HepG2 (cell line): ENCODE measurements around the gene DNAJC30. TPM values are rescaled to one million over a fixed set of nuclear protein-coding genes. Genes with fewer than 3 reads are reported as not detected.
A peak's percentile ranks its signal among the peaks of the same experiment; 100 is the strongest.

ENCODE experiments used
- ERF ChIP-seq: IDR thresholded peaks from 2 replicates; pipeline ENCODE4 v1.6.1; 2018; ENCODE audit warnings: missing biosample characterization, missing genetic modification reagents
- MEIS2 ChIP-seq: sonication (generic); formaldehyde crosslinking; IDR thresholded peaks from 2 replicates; pipeline ENCODE4 v1.9.0; 2021; ENCODE audit warnings: mild to moderate bottlenecking, missing genetic modification reagents
- SIX4 ChIP-seq: sonication (generic); formaldehyde crosslinking; IDR thresholded peaks from 2 replicates; pipeline ENCODE4 v1.4.0; 2020; ENCODE audit warnings: missing genetic modification reagents
- SMARCE1 ChIP-seq: fragments of 450-650 bp; IDR thresholded peaks from 2 replicates; pipeline ENCODE4 v1.6.1; 2017; ENCODE audit warnings: borderline replicate concordance
- TBP ChIP-seq: sonication (generic); formaldehyde crosslinking; IDR thresholded peaks from 2 replicates; pipeline ENCODE4 v1.5.0; 2020; ENCODE audit warnings: missing genetic modification reagents
- U2AF2 ChIP-seq: fragments of 200-400 bp; formaldehyde crosslinking; IDR thresholded peaks from 2 replicates; pipeline ENCODE4 v1.6.1; 2017; ENCODE audit warnings: low read depth, mild to moderate bottlenecking, low read length
- ZBTB38 ChIP-seq: sonication (generic); formaldehyde crosslinking; IDR thresholded peaks from 2 replicates; pipeline ENCODE4 v1.5.1; 2020; ENCODE audit warnings: mild to moderate bottlenecking, missing genetic modification reagents
- ZKSCAN5 ChIP-seq: sonication (generic); formaldehyde crosslinking; IDR thresholded peaks from 2 replicates; pipeline ENCODE4 v1.5.1; 2020; ENCODE audit warnings: mild to moderate bottlenecking, missing genetic modification reagents
- ZNF20 ChIP-seq: sonication (generic); formaldehyde crosslinking; IDR thresholded peaks from 2 replicates; pipeline ENCODE4 v1.4.0; 2020; ENCODE audit warnings: mild to moderate bottlenecking, moderate library complexity, missing genetic modification reagents
- ZNF274 ChIP-seq: sonication (generic); formaldehyde crosslinking; IDR thresholded peaks from 2 replicates; pipeline ENCODE4 v1.5.1; 2020; ENCODE audit warnings: mild to moderate bottlenecking, missing genetic modification reagents
- ZNF674 ChIP-seq: sonication (generic); formaldehyde crosslinking; IDR thresholded peaks from 2 replicates; pipeline ENCODE4 v1.5.0; 2020; ENCODE audit warnings: low read depth, mild to moderate bottlenecking, missing genetic modification reagents
- ZNF704 ChIP-seq: sonication (generic); formaldehyde crosslinking; IDR thresholded peaks from 2 replicates; pipeline ENCODE4 v1.8.1; 2023; ENCODE audit warnings: mild to moderate bottlenecking, inconsistent platforms, moderate library complexity, missing genetic modification reagents, borderline replicate concordance
- ZNF788 ChIP-seq: sonication (generic); formaldehyde crosslinking; IDR thresholded peaks from 2 replicates; pipeline ENCODE4 v1.5.0; 2020; ENCODE audit warnings: mild to moderate bottlenecking, missing genetic modification reagents, borderline replicate concordance
- ZSCAN31 ChIP-seq: sonication (generic); formaldehyde crosslinking; IDR thresholded peaks from 2 replicates; pipeline ENCODE4 v1.5.0; 2020; ENCODE audit warnings: low read depth, mild to moderate bottlenecking, missing genetic modification reagents
- polyA plus RNA-seq, 8 experiments: library from polyadenylated mRNA; depleted of rRNA in 3 of 8; stranded (reverse) in 7 of 8; unstranded in 1 of 8; fragments of >200 nt; fragmentation: Illumina TruSeq in 4 of 8; extraction: Trizol in 4 of 8; gene quantifications; 2 replicates each; pipeline versions ENCODE4 v1.2.1 to v1.2.3, GENCODE V29; 2011 to 2016; ENCODE audit warnings: low read depth in 4 of 8, missing spikeins in 1 of 8, mixed read lengths in 1 of 8; ENCODE audit not compliant: insufficient read depth in 1 of 8
- total RNA-seq, 5 experiments: library from RNA; depleted of rRNA; stranded (reverse); fragments of >200 nt; fragmentation: Illumina TruSeq; extraction: Trizol; gene quantifications; 2 replicates each; pipeline ENCODE4 v1.2.3, GENCODE V29; 2016; ENCODE audit warnings: low read depth in 1 of 5
- TF ChIP-seq, protein P1 (sequence below): sonication (generic); formaldehyde crosslinking; IDR thresholded peaks from 2 replicates; pipeline ENCODE4 v1.4.0; 2020; ENCODE audit warnings: missing genetic modification reagents
- TF ChIP-seq, protein P2 (sequence below): sonication (generic); formaldehyde crosslinking; IDR thresholded peaks from 2 replicates; pipeline ENCODE4 v1.4.0; 2020; ENCODE audit warnings: low read depth, missing genetic modification reagents

Gene DNAJC30
- total and polyA plus RNA-seq, 2 of the 13 experiments (the other 11 are each of a cell fraction or from before 2014, with no cell fraction given), result 3.3 to 3.8 TPM

DNA sequence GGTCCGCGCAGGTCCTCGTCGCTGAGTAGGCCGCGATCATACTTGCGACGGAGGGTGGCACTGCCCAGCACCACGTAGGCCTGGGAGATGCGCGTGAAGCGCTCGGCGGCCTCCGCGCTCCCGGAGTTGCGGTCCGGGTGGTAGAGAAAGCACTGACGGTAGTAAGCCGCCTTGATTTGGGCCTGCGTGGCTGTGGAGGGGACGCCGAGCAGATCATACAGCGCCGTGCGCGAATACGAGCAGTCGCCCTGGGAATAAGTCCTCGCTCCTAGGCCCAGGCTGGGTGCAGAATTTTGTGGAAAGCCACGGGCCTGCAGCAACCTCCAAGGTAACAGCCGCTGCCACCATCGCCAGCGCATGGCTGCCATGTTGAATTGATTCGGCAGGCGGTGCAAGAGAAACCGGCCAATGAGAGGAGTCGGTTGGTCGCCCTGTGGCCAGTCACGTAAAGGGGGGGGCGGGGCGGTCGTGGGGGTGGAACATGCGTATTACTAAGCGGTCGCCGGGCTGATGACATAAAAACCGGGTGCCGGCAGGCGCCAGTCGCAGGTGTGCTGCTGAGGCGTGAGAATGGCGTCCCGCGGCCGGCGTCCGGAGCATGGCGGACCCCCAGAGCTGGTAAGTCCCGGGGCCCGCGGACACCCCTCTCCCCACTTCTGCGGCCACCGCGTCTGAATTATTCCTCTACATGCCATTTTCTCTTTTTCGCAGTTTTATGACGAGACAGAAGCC is at the start of gene DNAJC30, which contains the start of gene BUD23 (continued):
- TF ChIP-seq, protein P1, sequence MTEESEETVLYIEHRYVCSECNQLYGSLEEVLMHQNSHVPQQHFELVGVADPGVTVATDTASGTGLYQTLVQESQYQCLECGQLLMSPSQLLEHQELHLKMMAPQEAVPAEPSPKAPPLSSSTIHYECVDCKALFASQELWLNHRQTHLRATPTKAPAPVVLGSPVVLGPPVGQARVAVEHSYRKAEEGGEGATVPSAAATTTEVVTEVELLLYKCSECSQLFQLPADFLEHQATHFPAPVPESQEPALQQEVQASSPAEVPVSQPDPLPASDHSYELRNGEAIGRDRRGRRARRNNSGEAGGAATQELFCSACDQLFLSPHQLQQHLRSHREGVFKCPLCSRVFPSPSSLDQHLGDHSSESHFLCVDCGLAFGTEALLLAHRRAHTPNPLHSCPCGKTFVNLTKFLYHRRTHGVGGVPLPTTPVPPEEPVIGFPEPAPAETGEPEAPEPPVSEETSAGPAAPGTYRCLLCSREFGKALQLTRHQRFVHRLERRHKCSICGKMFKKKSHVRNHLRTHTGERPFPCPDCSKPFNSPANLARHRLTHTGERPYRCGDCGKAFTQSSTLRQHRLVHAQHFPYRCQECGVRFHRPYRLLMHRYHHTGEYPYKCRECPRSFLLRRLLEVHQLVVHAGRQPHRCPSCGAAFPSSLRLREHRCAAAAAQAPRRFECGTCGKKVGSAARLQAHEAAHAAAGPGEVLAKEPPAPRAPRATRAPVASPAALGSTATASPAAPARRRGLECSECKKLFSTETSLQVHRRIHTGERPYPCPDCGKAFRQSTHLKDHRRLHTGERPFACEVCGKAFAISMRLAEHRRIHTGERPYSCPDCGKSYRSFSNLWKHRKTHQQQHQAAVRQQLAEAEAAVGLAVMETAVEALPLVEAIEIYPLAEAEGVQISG (CRISPR knock-in tag), result peak; percentile 73
- TF ChIP-seq, protein P2, sequence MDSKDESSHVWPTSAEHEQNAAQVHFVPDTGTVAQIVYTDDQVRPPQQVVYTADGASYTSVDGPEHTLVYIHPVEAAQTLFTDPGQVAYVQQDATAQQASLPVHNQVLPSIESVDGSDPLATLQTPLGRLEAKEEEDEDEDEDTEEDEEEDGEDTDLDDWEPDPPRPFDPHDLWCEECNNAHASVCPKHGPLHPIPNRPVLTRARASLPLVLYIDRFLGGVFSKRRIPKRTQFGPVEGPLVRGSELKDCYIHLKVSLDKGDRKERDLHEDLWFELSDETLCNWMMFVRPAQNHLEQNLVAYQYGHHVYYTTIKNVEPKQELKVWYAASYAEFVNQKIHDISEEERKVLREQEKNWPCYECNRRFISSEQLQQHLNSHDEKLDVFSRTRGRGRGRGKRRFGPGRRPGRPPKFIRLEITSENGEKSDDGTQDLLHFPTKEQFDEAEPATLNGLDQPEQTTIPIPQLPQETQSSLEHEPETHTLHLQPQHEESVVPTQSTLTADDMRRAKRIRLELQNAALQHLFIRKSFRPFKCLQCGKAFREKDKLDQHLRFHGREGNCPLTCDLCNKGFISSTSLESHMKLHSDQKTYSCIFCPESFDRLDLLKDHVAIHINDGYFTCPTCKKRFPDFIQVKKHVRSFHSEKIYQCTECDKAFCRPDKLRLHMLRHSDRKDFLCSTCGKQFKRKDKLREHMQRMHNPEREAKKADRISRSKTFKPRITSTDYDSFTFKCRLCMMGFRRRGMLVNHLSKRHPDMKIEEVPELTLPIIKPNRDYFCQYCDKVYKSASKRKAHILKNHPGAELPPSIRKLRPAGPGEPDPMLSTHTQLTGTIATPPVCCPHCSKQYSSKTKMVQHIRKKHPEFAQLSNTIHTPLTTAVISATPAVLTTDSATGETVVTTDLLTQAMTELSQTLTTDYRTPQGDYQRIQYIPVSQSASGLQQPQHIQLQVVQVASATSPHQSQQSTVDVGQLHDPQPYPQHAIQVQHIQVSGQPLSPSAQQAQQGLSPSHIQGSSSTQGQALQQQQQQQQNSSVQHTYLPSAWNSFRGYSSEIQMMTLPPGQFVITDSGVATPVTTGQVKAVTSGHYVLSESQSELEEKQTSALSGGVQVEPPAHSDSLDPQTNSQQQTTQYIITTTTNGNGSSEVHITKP (CRISPR knock-in tag), result peak; percentile 23; the same call in 1 of the 2 replicates
- TF ChIP-seq ZBTB38 (CRISPR knock-in tag), result peak; percentile 68; the same call in 1 of the 2 replicates
- no peak for TF ChIP-seq ZKSCAN5
- TF ChIP-seq TBP, result no peak
- TF ChIP-seq ZNF674 (CRISPR knock-in tag), result peak; percentile 91; the same call in 1 of the 2 replicates
- peak; percentile 58; the same call in 1 of the 2 replicates for TF ChIP-seq ZNF788 (CRISPR knock-in tag)
- TF ChIP-seq ERF (CRISPR knock-in tag), result peak; percentile 19; the same call in 1 of the 2 replicates
- TF ChIP-seq MEIS2 (CRISPR knock-in tag), result peak; percentile 83
- TF ChIP-seq ZNF274 (CRISPR knock-in tag), result no peak
- TF ChIP-seq ZNF704 (CRISPR knock-in tag), result no peak; the same call in 1 of the 2 replicates
- peak; percentile 55; the same call in 1 of the 2 replicates for TF ChIP-seq ZSCAN31
- TF ChIP-seq SIX4 (CRISPR knock-in tag), result no peak
- TF ChIP-seq ZNF20, result 0 out of 2 replicates have a peak, but pooled peaks have one; percentile 39
- TF ChIP-seq SMARCE1, result no peak
- TF ChIP-seq U2AF2, result no peak
